ENCODE data around the gene FEM1A. TPM values are rescaled to one million over a fixed set of nuclear protein-coding genes. Genes with fewer than 3 reads are reported as not detected.
A peak's percentile ranks its signal among the peaks of the same experiment; 100 is the strongest.

Gene FEM1A
- total and polyA plus RNA-seq, 10 donors: 2.5 to 18.2 (median 11.5) TPM

DNA sequence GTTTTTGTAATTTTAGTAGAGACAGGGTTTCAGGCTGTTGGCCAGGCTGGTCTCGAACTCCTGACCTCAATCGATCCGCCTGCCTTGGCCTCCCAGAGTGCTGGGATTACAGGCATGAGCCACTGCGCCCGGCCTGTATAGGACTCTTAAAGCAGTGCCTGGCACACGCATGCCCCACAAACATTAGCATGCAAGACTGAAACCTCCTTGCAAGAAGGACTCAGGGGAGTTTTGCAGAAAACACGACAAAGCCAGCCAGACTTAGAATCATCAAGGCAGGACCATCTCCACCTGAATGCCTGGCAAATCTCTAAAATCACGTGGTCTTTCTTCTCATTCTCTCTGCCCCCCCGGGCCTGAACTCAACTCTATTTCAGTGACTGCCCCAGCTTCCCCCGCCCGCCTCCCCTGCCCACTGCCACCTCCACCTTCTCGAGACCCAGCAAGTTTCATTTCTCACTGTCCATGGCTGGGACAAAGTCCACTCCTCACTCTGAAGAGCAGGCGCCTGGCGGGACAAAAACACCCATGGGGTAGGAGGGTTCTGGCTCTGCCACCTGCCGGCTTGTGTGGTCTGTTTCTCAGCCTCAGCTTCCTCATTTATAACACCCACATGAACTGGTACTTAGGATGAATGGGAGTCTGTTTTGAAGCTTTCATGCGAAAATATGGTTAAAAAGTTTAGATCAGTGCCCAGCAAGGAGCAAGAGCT, 37.6 kb downstream of the FEM1A start:
- TF ChIP-seq, protein P1, sequence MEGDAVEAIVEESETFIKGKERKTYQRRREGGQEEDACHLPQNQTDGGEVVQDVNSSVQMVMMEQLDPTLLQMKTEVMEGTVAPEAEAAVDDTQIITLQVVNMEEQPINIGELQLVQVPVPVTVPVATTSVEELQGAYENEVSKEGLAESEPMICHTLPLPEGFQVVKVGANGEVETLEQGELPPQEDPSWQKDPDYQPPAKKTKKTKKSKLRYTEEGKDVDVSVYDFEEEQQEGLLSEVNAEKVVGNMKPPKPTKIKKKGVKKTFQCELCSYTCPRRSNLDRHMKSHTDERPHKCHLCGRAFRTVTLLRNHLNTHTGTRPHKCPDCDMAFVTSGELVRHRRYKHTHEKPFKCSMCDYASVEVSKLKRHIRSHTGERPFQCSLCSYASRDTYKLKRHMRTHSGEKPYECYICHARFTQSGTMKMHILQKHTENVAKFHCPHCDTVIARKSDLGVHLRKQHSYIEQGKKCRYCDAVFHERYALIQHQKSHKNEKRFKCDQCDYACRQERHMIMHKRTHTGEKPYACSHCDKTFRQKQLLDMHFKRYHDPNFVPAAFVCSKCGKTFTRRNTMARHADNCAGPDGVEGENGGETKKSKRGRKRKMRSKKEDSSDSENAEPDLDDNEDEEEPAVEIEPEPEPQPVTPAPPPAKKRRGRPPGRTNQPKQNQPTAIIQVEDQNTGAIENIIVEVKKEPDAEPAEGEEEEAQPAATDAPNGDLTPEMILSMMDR (IDR thresholded peaks at IDR 0.05 in 8 of 11, conservative IDR thresholded peaks at IDR 0.05 in 3 of 11): peak in 2 of 11 experiments; percentile 13 to 16
- TF ChIP-seq POLR2A (IDR thresholded peaks at IDR 0.05): no peak
- DNase-seq: peak; percentile 77
- H3K36me3 ChIP-seq: peaks cover 0 to 25% (median 0%) of the 10 kb centered on the region in 6 donors
- peak overlapping the region in 3 of 8 donors; percentile 33 to 90 (median 63) for H3K4me3 ChIP-seq
- H3K9me3 ChIP-seq: no peaks in the 10 kb centered on the region
- intact Hi-C loops (cut with DNase I; ENCODE audit: low total_unique reads): no loop called here
- no peaks in the 10 kb centered on the region for H3K27me3 ChIP-seq (replicated peaks in 1 of 7)
- WGBS, 5 donors: 50 to 63% (median 54%) methylated on average over 16 of the region's 16 CpGs
- peak overlapping the region in 6 of 8 donors; percentile 51 to 96 (median 92) for H3K27ac ChIP-seq
- peaks cover 17 to 48% (median 33%) of the 10 kb centered on the region in 6 donors for H3K4me1 ChIP-seq

DNA sequence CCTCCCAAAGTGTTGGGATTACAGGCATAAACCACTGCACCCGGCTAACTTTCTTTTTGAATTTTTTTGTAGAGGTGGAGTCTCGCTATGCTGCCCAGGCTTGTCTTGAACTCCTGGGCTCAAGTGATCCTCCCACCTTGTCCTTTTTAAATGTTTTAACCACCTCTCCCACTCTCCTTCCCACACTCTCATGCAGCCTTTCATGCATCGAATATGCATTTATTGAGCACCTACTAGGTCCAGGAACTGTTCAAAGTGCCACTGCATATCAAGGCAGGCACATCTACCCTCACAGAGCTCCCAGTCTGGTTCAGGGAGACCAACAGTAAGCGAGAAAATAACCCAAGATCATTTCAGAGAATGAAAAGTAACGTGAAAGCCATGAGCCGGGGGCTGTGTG, 38.8 kb downstream of the FEM1A start:
- intact Hi-C loops (cut with DNase I; ENCODE audit: low total_unique reads): no loop called here
- no peaks in the 10 kb centered on the region for H3K27me3 ChIP-seq (replicated peaks in 1 of 7)
- peaks cover 17 to 48% (median 33%) of the 10 kb centered on the region in 6 donors for H3K4me1 ChIP-seq
- 72 to 83% (median 81%) methylated on average over 6 of the region's 6 CpGs for WGBS, 5 donors
- peaks cover 0 to 17% (median 0%) of the 10 kb centered on the region in 6 donors for H3K36me3 ChIP-seq
- TF ChIP-seq, protein P1 (IDR thresholded peaks at IDR 0.05 in 8 of 11, conservative IDR thresholded peaks at IDR 0.05 in 3 of 11): no peak
- no peak for TF ChIP-seq POLR2AphosphoS5 (IDR thresholded peaks at IDR 0.05)
- TF ChIP-seq POLR2A (IDR thresholded peaks at IDR 0.05): no peak
- H3K4me3 ChIP-seq: peak overlapping the region; percentile 63 to 90 (median 80)
- no peaks in the 10 kb centered on the region for H3K9me3 ChIP-seq
- no peak for DNase-seq
- peak overlapping the region; percentile 91 to 96 (median 92) for H3K27ac ChIP-seq

DNA sequence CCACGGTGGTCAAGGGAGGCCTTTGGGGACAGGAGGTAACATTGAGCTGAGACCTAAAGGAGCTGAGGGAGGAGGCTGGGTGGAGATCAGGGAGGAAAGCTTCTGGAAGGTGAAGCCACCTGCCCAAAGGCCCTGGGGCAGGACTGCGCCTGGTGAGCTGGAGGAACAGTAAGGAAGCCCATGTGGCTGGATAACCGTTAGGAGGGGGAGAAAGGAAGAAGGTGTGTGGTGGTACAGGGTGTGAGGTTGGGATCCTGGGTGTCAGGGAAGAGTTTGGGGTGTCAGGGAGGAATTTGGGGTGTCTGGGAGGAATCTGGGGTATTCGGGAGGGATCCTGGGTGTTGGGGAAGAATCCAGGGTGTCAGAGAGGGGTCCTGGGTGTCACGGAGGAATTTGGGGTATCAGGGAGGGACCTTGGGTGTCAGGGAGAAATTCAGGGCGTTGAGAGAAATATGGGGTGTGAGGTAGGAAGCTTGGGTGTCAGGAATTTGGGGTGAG, 39.3 kb downstream of the FEM1A start:
- 50 to 62% (median 60%) methylated on average over 6 of the region's 6 CpGs for WGBS, 5 donors
- intact Hi-C loops (cut with DNase I; ENCODE audit: low total_unique reads): no loop called here
- TF ChIP-seq POLR2A (IDR thresholded peaks at IDR 0.05) (no peak), POLR2AphosphoS5 (IDR thresholded peaks at IDR 0.05) (no peak)
- TF ChIP-seq, protein P1 (IDR thresholded peaks at IDR 0.05 in 8 of 11, conservative IDR thresholded peaks at IDR 0.05 in 3 of 11): no peak

DNA sequence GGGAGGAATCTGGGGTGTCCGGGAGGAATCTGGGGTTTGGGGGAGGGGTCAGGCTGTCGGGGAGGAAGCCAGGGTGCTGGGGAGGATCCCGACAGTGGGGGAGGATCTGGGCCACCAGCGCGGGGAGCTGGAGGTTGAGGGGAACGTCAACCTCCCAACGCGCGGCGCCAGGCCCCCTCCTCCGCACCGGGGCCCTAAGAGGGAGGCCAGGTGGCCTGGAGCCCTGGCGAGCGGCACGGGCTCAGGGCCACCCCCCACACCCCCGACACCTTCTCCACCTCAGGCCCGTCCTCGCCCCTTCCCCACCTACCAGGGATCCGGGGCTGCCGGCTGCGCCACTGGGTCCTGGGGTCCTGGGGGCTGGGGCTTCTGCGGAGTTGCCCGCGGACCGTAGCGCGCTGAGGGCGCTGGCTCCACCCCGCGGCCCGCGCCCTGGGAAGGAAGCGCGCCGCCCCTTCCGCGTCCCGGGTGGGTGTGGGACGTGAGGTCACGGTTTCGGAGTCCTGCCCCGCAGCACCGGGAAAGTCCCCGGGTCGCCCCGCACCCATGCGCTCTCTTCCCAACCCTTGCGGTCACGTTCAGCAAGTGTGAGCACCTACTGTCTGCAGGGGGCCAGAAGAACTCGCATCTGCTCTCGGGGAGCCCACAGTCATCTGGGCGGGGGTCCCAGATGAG, 39.9 kb downstream of the FEM1A start, which contains the start of gene TICAM1:
Gene TICAM1, minus strand, starts transcription at position 409 of the 675 bp plus-strand sequence. CDS start 13,335 bp downstream, outside the sequence.
- 0 to 1% (median 1%) methylated on average over 16 to 43 of the region's 52 CpGs for WGBS, 5 donors
- peak within 1 kb of the TSS; percentile 63 to 90 (median 80) for H3K4me3 ChIP-seq
- peak within 1 kb of the TSS; percentile 91 to 96 (median 92) for H3K27ac ChIP-seq
- H3K36me3 ChIP-seq: peaks cover 0 to 6% (median 0%) of the 10 kb centered on the region in 6 donors
- H3K9me3 ChIP-seq: no peaks in the 10 kb centered on the region
- no peaks in the 10 kb centered on the region for H3K27me3 ChIP-seq (replicated peaks in 1 of 7)
- intact Hi-C loops (cut with DNase I; ENCODE audit: low total_unique reads): no loop called here
- TF ChIP-seq, protein P1 (IDR thresholded peaks at IDR 0.05 in 8 of 11, conservative IDR thresholded peaks at IDR 0.05 in 3 of 11): peak in 3 of 11 experiments; percentile 15 to 31 (median 28)
- TF ChIP-seq POLR2A (IDR thresholded peaks at IDR 0.05): peak; percentile 39 to 59 (median 46)
- TF ChIP-seq POLR2AphosphoS5 (IDR thresholded peaks at IDR 0.05): peak; percentile 89 to 92 (median 92)
- peak; percentile 94 for DNase-seq
- peaks cover 17 to 48% (median 33%) of the 10 kb centered on the region in 6 donors for H3K4me1 ChIP-seq

More for the DNA sequence above, 39.3 kb downstream of the FEM1A start:
- peaks cover 17 to 48% (median 33%) of the 10 kb centered on the region in 6 donors for H3K4me1 ChIP-seq
- peak overlapping the region; percentile 91 to 96 (median 92) for H3K27ac ChIP-seq
- H3K9me3 ChIP-seq: no peaks in the 10 kb centered on the region
- no peaks in the 10 kb centered on the region for H3K27me3 ChIP-seq (replicated peaks in 1 of 7)
- peaks cover 0 to 12% (median 0%) of the 10 kb centered on the region in 6 donors for H3K36me3 ChIP-seq
- no peak for DNase-seq
- peak overlapping the region; percentile 63 to 90 (median 80) for H3K4me3 ChIP-seq

Data from spleen (tissue), 11 donors.